Testis (tissue), 3 donors: Measurements from ENCODE around the gene AAK1. TPM values are rescaled to one million over a fixed set of nuclear protein-coding genes. Genes with fewer than 3 reads are reported as not detected.

Experiments
- DNase-seq: peaks from one replicate; pipeline ENCODE4 v3.0.0-alpha.2; 2019
- H3K27ac ChIP-seq, 2 donors: fragments of 200-600 bp; sonication (generic); one replicate each; pipeline ENCODE4 v1.5.1; 2019
- H3K27me3 ChIP-seq: fragments of 200-600 bp; sonication (generic); one replicate; pipeline ENCODE4 v1.5.1; 2019
- H3K36me3 ChIP-seq: fragments of 200-600 bp; sonication (generic); one replicate; pipeline ENCODE4 v1.5.1; 2017; ENCODE audit warnings: low read depth; ENCODE audit errors: missing control alignments
- H3K4me1 ChIP-seq: fragments of 200-600 bp; sonication (generic); one replicate; pipeline ENCODE4 v1.5.1; 2019
- H3K4me3 ChIP-seq, 2 donors: fragments of 200-600 bp; sonication (generic); one replicate each; pipeline ENCODE4 v1.5.1; 2017 to 2019
- H3K9me3 ChIP-seq: fragments of 200-600 bp; sonication (generic); one replicate; pipeline ENCODE4 v1.5.1; 2017
- POLR2A ChIP-seq: fragments of 450-650 bp; IDR thresholded peaks from one replicate; pipeline ENCODE4 v1.6.1; 2017; ENCODE audit warnings: antibody characterized with exemption, mild to moderate bottlenecking, moderate library complexity
- WGBS, 2 donors: methylation state at CpG; one replicate each; pipeline ENCODE4 v1.1.5; 2018; 5-methylcytosine and 5-hydroxymethylcytosine counted together
- intact Hi-C: fragments of 100-400 bp; cut with DNase I; formaldehyde crosslinking; loops from one replicate; pipeline ENCODE4 v1.15.1; 2023; ENCODE audit warnings: low total_unique reads
- polyA plus RNA-seq: library from polyadenylated mRNA; stranded (reverse); fragments of 350-450 nt; fragmentation: Illumina TruSeq; extraction: RNeasy Lipid Tissue Mini Kit (QIAGEN cat#74804); gene quantifications from one replicate; pipeline ENCODE4 v1.2.3, GENCODE V29; 2014; ENCODE audit warnings: low read depth, low replicate concordance; ENCODE audit not compliant: insufficient read depth
- total RNA-seq, 2 donors: library from RNA; depleted of rRNA; stranded (reverse); fragments of >200 nt; gene quantifications; one replicate each; pipeline ENCODE4 v1.2.3, GENCODE V29; 2016
- TF ChIP-seq, protein P1 (sequence below), 3 experiments: fragments of 450-650 bp in 2 of 3; fragments of 200-600 bp in 1 of 3; sonication (generic) in 1 of 3; IDR thresholded peaks; one replicate each; pipeline ENCODE4 v1.5.1; 2016 to 2019; ENCODE audit warnings: antibody characterized with exemption in 3 of 3, mild to moderate bottlenecking in 2 of 3, moderate library complexity in 1 of 3

The AAK1 gene
- total and polyA plus RNA-seq, 3 donors from 2014 or later: 20.3 to 62.1 (median 47.9) TPM

DNA sequence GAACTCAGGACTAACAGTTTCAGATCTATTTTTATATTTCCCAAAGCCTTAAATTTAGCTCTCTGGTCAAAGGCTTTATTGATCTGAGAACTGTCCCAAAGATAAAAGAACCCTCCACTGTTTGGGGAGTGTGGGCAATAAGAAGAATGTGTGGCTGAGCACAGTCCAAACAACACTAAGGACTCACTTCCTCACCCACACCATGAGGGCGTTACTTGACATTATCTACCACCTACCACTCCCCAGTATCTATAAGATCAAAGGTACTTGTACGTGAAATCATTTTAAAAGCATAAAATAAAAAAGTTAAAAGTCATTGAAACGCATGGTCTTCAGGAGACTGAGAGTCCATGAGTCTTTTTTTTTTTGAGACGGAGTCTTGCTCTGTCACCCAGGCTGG lies 151.7 kb downstream of the AAK1 start:
- no peaks in the 10 kb centered on the region for H3K36me3 ChIP-seq
- 94 to 97% methylated on average over 4 of the region's 4 CpGs for WGBS, 2 donors
- no peaks in the 10 kb centered on the region for H3K27me3 ChIP-seq
- H3K27ac ChIP-seq: no peak overlapping the region
- H3K4me1 ChIP-seq: no peaks in the 10 kb centered on the region
- H3K9me3 ChIP-seq: no peaks in the 10 kb centered on the region
- no peak overlapping the region for H3K4me3 ChIP-seq
- intact Hi-C loops: no loop called here
- no peak for TF ChIP-seq POLR2A
- TF ChIP-seq, protein P1, sequence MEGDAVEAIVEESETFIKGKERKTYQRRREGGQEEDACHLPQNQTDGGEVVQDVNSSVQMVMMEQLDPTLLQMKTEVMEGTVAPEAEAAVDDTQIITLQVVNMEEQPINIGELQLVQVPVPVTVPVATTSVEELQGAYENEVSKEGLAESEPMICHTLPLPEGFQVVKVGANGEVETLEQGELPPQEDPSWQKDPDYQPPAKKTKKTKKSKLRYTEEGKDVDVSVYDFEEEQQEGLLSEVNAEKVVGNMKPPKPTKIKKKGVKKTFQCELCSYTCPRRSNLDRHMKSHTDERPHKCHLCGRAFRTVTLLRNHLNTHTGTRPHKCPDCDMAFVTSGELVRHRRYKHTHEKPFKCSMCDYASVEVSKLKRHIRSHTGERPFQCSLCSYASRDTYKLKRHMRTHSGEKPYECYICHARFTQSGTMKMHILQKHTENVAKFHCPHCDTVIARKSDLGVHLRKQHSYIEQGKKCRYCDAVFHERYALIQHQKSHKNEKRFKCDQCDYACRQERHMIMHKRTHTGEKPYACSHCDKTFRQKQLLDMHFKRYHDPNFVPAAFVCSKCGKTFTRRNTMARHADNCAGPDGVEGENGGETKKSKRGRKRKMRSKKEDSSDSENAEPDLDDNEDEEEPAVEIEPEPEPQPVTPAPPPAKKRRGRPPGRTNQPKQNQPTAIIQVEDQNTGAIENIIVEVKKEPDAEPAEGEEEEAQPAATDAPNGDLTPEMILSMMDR (IDR thresholded peaks at IDR 0.05): no peak
- no peak for DNase-seq

DNA sequence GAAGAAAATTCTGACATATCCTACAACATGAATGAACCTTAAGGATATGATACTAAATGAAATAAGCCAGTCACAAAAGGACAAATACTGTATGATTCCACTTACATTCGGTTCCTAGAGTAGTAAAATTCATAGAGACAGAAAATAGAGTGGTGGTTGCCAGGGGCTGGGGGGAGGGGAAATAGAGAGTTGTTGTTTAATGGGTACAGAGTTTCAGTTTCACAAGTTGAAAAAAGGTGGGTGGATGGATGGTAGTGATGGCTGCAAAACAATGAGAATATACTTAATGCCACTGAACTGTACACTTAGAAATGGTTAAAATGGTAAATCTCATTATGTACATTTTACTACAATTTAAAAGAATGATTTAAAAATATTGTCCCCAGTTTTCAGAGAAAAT lies 153.1 kb downstream of the AAK1 start:
- H3K27ac ChIP-seq: no peak overlapping the region

DNA sequence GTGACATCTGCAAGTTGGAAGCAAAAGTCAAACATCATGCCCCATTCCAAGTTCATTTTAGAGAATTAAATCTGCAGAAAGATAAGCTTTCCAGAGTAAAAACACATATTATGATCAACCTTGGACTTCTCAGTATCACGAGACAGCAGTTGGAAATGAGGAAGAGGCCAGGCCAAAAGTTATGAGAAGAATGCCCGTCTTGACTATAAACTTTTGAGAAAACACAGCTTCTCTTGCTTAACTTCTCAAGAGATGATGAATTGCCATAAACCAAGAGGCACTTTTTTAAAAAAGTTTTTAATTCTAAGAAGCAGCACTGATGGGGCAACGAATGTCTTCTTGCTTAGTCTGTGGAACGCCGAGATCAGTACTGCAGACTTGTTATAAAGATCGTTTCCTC lies 153.7 kb downstream of the AAK1 start:
- Histone ChIP-seq H3K9me3 (no peaks in the 10 kb centered on the region), H3K4me3 (no peak overlapping the region), H3K36me3 (no peaks in the 10 kb centered on the region), H3K27ac (no peak overlapping the region), H3K27me3 (no peaks in the 10 kb centered on the region), H3K4me1 (no peaks in the 10 kb centered on the region)
- TF ChIP-seq, protein P1 (IDR thresholded peaks at IDR 0.05): no peak
- no peak for DNase-seq
- whole genome bisulfite sequencing, 2 donors: 83 to 88% methylated on average over 6 of the region's 6 CpGs
- intact Hi-C loops: no loop called here

More for the DNA sequence above, 153.1 kb downstream of the AAK1 start:
- Histone ChIP-seq H3K4me3 (no peak overlapping the region), H3K27me3 (no peaks in the 10 kb centered on the region), H3K9me3 (no peaks in the 10 kb centered on the region), H3K36me3 (no peaks in the 10 kb centered on the region), H3K4me1 (no peaks in the 10 kb centered on the region)
- intact Hi-C loops: no loop called here
- DNase-seq: no peak
- WGBS, 2 donors: 80 to 85% methylated on average over 1 of the region's 1 CpG
- TF ChIP-seq POLR2A: no peak
- TF ChIP-seq, protein P1 (IDR thresholded peaks at IDR 0.05): no peak

DNA sequence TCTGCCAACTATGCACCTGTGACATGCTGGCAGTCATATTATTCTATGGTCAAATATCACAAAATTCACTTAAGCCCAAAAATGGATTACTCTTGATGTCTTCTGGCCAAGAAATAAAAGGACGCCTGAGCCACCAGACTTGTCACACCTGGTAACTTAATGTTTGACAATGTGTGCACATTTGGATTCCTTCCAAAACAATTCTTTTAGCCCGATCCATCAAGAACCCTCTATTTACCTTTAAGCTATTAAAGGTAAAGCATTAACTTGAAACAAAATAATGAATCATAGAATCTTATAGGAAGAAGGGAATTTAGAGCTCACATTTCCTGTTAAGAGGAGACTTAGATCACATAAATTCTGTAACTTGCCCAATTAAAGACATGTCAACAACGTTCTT lies 159.8 kb downstream of the AAK1 start:
- Histone ChIP-seq H3K4me3 (no peak overlapping the region), H3K4me1 (no peaks in the 10 kb centered on the region), H3K27ac (no peak overlapping the region), H3K9me3 (no peaks in the 10 kb centered on the region), H3K36me3 (no peaks in the 10 kb centered on the region), H3K27me3 (no peaks in the 10 kb centered on the region)
- TF ChIP-seq POLR2A: no peak
- TF ChIP-seq, protein P1 (IDR thresholded peaks at IDR 0.05): no peak
- no peak for DNase-seq
- 78 to 82% methylated on average over 3 of the region's 3 CpGs for WGBS, 2 donors
- intact Hi-C loops: no loop called here

DNA sequence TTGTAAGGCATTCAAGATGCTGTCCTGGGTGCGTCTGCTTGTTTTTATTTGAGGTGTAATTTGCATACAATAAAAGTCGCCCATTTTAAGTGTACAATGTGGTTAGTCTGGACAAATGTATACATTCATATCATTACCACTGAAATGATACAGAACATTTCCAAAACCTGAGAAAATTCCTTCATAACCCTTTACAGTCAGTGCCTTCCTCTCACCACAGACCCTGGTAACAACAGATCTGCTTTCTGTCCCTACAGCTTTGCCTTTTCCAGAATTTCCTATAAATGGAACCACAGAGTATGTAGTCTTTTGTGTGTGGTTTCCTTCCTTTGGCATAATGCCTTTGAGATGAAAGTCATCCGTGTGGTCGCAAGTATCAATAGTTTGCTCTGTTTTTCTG lies 160.5 kb downstream of the AAK1 start:
- Histone ChIP-seq H3K9me3 (no peaks in the 10 kb centered on the region), H3K36me3 (no peaks in the 10 kb centered on the region), H3K27ac (no peak overlapping the region), H3K4me3 (no peak overlapping the region), H3K27me3 (no peaks in the 10 kb centered on the region), H3K4me1 (no peaks in the 10 kb centered on the region)
- no peak for TF ChIP-seq POLR2A
- TF ChIP-seq, protein P1 (IDR thresholded peaks at IDR 0.05): no peak
- 90 to 92% methylated on average over 4 of the region's 4 CpGs for WGBS, 2 donors
- DNase-seq: no peak
- intact Hi-C loops: no loop called here
